ENCODE results near the gene EXD1.

EXD1 gene

GRCh38 chr15:41231422-41232226 is 1.1 kb upstream of the EXD1 start:
- no peak for DNase-seq (ENCODE audit: low read depth in 2 of 3, low spot score in 2 of 3)

DNA sequence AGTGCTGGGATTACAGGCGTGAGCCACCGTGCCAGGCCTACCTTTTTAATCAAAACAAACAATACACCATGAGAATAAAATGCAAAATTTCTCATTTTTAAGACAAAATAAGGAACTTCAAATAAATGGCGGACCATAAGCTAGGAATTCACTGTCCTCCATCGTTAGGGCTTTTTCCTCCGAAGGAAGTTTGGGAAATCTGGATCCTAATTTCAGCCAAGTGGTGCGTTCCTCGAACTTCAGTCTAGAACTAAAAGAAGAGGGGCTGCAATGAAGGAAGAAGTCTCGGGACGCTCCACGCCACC is 260 bp downstream of the EXD1 start:
- DNase-seq (ENCODE audit: low read depth in 2 of 3, low spot score in 2 of 3), result no peak

GRCh38 chr15:41219381-41219780 is 11.2 kb downstream of the EXD1 start:
- no peak for DNase-seq (ENCODE audit: low read depth in 2 of 3, low spot score in 2 of 3)

DNA sequence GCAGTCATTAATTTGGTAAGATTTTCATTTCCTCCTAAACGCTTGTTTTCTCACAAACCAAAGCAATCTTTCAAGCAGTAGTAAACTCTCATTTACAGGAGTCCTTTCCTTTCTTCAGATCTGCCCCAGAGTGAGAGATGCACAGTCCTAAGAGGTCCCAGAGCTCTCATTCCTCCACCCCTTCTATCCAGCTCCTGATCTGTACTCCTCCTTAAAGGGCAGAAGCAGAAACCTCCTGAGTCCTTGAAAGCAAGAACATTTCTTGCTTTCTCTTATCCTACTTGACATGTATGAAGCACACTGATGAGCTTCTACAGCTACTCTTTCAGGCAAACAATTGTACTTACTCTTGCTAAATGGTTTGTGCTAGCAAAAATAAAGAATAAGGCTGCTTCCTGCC is 11.7 kb downstream of the EXD1 start:
- DNase-seq (ENCODE audit: low read depth in 2 of 3, low spot score in 2 of 3), result no peak

- no peak for DNase-seq (ENCODE audit: low read depth in 2 of 3, low spot score in 2 of 3)
Observed at GRCh38 chr15:41215708-41216107, 14.8 kb downstream of the EXD1 start.

DNA sequence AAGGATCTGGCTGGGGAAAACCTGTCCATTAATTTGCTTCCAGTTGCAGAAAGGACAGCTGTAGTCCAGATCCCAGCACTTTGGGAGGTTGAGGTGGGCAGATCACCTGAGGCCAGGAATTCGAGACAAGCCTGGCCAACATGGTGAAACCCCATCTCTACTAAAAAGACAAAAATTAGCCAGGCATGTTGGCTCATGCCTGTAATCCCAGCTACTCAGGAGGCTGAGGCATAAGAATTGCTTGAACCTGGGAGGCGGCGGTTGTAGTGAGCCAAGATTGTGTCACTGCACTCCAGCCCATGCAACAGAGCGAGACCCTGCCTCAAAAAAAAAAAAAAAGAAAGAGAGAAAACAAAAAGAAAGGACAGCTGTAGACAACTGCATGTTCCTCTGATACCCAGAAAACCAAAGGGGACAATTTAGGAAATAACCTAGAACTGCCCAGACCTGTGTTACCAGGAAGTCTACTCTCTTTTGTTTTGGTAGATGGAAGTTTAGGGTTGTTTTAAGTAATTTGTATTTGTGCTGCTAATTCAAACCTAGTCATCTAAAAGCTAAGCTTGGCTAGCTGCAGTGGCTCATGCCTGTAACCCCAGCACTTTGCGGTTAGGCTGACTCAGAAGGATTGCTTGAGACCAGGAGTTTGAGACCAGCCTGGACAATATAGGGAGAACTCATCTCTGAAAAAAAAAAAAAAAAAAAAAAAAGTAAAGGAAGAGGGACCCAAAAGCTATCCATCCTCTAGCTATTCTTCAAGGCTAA is 22.7 kb downstream of the EXD1 start:
- no peak for DNase-seq (ENCODE audit: low read depth in 2 of 3, low spot score in 2 of 3)

DNA sequence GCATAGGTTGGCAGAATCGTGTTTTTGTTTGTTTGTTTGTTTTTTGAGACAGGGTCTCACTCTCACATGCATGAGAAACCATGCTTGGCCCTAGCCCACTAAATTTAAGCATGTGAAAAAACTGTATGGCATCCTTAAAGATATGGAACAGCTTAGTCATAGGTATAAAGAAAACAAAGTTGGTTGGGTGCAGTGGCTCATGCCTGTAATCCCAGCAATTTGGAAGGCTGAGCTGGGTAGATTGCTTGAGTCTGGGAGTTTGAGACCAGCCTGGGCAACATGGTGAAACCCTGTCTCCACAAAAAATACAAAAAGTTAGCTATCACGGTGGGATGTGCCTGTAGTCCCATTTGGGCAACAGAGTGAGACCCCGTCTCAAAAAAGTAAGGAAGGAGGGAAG is 25.2 kb downstream of the EXD1 start:
- DNase-seq (ENCODE audit: low read depth in 2 of 3, low spot score in 2 of 3), result no peak

GRCh38 chr15:41203395-41203794 is 27.2 kb downstream of the EXD1 start:
- no peak for DNase-seq (ENCODE audit: low read depth in 2 of 3, low spot score in 2 of 3)

DNA sequence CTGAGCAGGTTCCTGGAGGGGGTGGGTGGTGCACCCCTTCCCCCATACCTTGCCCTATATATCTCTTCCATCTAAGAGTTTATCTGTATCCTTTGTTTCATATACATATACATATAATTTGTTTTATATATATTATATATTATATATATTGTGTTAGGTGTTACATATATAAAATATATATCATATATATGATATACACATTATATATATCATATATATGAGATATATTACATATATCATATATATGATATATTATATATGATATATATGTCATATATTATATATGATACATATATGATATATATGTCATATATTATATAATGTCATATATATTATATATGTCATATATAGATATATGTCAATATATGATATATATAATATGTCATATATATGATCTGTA is 31.1 kb downstream of the EXD1 start:
- DNase-seq (ENCODE audit: low read depth in 2 of 3, low spot score in 2 of 3), result no peak

- DNase-seq (ENCODE audit: low read depth in 2 of 3, low spot score in 2 of 3), result no peak
Observed at GRCh38 chr15:41194444-41194843, 36.1 kb downstream of the EXD1 start.

DNA sequence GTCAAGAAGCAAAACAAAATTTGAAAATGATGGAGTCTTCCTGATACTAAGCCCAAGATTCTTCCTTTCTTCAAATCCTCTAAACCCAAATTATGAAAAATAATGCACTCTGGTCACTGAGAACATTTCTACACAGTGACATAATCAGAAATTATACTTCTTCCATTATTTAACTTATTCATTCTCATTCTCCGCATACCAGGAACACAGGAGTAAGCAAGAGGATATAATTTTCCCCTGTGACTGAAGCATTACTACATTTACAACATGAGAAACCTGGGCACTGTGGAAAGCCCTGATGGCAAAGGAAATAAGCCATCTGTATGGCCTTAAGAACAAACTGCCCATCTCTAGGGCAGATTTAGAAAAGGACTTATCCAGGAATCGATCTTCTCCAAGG is 47.0 kb downstream of the EXD1 start:
- no peak for DNase-seq (ENCODE audit: low read depth in 2 of 3, low spot score in 2 of 3)

GRCh38 chr15:41182266-41182665 is 48.3 kb downstream of the EXD1 start:
- no peak for DNase-seq (ENCODE audit: low read depth in 2 of 3, low spot score in 2 of 3)

DNA sequence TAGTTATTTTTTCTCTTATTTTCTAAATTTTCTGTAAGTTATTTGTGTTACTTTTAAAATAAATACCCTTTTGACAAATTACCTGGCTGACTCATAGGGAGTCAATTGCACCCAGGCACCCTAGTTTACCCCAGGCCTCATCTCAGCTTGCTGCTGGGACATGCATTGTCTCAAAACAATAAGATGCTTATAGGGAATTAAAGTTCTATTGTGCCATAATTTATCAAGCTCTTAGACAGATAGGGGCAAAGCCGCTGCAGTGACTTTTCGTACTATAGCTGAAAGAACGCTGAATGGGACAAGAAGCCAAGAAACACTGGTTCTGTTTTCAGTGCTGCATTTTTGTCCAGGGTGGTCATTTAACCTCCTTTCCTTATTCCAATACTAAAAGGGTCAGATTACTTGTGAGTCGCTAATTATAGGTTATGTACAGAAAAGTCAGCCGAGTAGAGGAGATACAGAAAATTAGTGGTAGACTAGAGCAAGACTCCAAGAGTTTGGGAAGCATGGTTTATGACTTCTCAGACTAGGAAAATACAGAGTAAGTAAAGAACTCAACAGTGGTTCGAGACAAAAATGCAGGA is 50.3 kb downstream of the EXD1 start:
- DNase-seq (ENCODE audit: low read depth in 2 of 3, low spot score in 2 of 3), result no peak

GRCh38 chr15:41169781-41170180 is 60.8 kb downstream of the EXD1 start:
- no peak for DNase-seq (ENCODE audit: low read depth in 2 of 3, low spot score in 2 of 3)

DNA sequence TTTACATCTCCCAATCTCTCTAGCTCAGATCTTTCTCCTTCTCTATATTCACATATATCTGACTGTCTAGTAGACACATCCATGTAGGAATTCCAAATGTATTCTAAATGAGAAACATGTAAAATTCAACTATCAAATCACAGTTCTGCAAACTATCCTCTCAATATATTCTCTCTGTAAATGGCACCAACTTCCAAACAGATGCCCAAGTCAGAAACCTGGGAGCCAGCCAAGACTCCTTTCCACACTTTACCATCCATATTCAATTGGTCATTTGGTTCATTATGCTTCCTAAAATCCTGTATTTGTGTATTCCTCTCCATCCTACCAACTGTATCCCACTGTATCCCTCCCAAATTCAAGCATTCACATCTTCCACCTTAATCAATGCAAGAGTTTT is 61.5 kb downstream of the EXD1 start:
- DNase-seq (ENCODE audit: low read depth in 2 of 3, low spot score in 2 of 3), result no peak

DNA sequence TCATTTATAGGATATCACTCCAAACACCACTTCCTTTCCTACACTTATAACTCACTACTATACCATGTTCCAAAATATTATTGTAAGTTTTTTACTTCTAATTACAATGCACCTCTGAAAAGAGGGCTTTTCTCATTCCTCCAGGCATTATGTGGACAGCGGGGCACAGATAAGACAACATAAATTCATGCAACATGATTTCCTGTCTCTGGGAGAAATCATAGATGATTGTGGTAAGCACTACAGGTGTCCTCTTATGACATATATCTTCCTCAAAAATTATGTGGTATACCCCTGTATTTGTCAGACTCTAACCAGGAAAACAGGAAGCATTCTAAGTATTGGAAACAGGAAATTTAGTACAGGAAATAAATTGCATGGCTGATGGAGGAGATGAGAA is 68.8 kb downstream of the EXD1 start:
- DNase-seq (ENCODE audit: low read depth in 2 of 3, low spot score in 2 of 3), result no peak

- DNase-seq (ENCODE audit: low read depth in 2 of 3, low spot score in 2 of 3), result no peak
Observed at GRCh38 chr15:41161336-41161735, 69.2 kb downstream of the EXD1 start.

DNA sequence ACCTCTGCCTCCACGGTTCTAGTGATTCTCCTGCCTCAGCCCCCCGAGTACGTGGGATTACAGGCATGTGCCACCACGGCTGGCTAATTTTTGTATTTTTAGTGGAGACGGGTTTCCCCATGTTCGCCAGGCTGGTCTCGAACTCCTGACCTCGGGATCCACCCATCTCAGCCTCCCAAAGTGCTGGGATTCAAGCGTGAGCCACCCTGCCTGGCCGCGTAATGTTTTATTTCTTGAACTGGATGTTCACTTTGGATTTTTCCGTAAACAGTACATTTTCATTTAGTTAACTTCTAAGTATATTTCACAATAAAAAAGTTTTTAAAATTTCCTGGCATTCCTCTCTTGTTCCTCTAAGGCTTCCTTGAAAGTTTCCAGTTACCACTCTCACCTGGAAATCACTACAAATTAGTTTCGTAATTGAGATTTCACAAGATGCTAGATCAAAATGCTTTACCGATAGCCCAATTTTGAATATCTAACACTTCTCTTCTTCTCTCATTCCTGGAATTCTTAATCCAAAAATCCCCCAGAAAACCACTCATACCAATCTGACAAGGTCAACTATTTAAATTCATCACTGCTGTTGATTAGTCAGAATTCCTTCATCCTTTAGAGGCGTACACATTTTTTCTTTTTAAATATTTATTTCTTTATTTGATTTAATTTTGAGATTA is 69.8 kb downstream of the EXD1 start:
- no peak for DNase-seq (ENCODE audit: low read depth in 2 of 3, low spot score in 2 of 3)

GRCh38 chr15:41154412-41154811 is 76.1 kb downstream of the EXD1 start:
- no peak for DNase-seq (ENCODE audit: low read depth in 2 of 3, low spot score in 2 of 3)

DNA sequence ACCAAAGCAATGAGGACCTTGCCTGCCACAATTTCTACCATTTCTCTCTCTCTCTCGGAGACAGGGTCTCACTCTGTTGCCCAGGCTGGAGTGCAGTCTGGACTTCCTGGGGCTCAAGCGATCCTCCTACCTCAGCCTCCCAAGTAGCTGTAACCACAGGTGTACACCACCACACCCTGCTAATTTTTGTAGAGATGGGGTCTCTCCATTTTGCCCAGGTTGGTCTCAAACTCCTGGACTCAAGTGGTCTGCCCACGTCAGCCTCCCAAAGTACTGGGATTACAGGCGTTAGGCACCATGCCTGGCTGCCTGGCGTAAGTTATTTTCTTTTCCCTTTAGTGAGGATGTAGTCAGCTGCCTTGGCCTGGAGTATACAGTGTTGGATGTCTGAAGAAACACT is 76.8 kb downstream of the EXD1 start:
- DNase-seq (ENCODE audit: low read depth in 2 of 3, low spot score in 2 of 3), result no peak

GRCh38 chr15:41151451-41152005 is 79.0 kb downstream of the EXD1 start:
- DNase-seq (ENCODE audit: low read depth in 2 of 3, low spot score in 2 of 3), result no peak

- DNase-seq (ENCODE audit: low read depth in 2 of 3, low spot score in 2 of 3), result no peak
Observed at GRCh38 chr15:41150279-41150678, 80.3 kb downstream of the EXD1 start.
